HG02610 (cell line): ENCODE data around the gene FFAR3.
A peak's percentile ranks its signal among the peaks of the same experiment; 100 is the strongest.
"Not testable (repeated sequence)": the region's sequence is repeated elsewhere in the genome, so short reads cannot be mapped to it uniquely, and the experiment has no call there.

Experiments
- ATAC-seq: cut with Tn5 transposase; IDR thresholded peaks from one replicate; pipeline ENCODE4 v1.9.1; 2021; ENCODE audit warnings: mild to moderate bottlenecking, moderate library complexity; ENCODE audit not compliant: unreplicated experiment

Gene FFAR3

DNA sequence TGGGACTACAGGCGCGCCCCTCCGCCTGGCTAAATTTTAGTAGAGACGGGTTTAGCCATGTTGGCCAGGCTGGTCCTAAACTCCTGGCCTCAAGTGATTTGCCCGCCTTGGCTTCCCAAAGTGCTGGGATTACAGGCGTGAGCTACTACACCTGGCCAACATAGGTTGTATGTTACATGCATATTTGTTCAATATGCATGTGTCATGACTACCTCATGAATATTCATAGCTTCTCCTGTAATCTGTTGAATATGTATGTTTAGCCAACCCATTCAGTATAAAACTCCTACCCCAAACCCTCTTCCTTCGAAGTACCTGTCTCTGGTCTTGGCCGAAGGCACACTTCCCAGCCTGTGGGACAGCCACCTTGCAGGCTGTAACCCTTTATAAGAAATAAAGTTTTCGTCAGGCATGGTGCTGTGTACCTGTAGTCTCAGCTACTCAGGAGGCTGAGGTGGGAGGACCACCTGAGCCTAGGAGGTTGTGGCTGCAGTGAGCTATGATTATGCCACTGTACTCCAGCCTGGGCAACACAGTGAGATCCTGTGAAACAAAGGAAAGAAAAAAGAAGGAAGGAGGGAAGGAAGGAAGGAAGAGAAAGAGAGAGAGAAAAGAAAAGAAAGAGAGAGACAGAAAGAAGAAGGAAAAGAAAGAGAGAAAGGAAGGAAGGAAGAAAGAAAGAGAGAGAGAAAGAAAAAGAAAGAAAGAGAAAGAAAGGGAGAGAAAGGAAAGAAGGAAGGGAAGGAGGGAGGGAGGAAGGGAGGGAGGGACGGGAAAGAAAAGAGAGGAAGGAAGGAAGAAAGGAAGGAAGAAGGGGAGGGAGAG is 41.9 kb downstream of the FFAR3 start:
- no peak for ATAC-seq

DNA sequence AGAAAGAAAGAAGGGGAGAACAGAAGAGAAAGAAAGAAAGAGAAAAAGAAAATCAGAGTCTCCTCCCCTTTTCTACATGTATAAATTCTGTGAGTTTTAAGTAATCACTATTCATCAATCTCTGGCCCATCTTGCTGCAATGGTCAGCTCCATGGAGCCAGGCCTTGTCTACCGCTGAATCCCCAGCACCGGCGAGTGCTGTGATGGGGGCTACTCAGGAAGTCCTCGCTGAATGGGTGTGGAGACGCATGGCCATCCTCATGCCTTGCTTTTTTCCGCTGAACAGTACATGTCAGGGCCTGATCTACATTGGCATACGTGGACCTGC is 42.5 kb downstream of the FFAR3 start:
- ATAC-seq, result no peak

DNA sequence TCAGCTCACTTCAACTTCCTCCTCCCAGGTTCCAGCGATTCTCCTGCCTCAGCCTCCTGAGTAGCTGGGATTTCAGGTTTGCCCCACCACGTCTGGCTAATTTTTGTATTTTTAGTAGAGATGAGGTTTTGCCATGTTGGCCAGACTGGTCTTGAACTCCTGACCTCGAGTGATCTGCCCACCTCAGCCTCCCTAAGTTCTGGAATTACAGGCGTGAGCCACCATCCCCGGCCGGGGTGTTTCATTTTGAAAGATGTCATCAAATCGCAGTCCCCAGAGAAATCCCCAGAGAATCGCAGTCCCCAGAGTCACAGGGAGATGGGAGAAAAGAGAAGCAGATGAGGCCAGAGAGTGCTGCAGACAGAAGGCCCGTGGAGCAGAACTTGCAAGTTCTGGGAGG is 43.2 kb downstream of the FFAR3 start:
- ATAC-seq, result not testable (repeated sequence)

DNA sequence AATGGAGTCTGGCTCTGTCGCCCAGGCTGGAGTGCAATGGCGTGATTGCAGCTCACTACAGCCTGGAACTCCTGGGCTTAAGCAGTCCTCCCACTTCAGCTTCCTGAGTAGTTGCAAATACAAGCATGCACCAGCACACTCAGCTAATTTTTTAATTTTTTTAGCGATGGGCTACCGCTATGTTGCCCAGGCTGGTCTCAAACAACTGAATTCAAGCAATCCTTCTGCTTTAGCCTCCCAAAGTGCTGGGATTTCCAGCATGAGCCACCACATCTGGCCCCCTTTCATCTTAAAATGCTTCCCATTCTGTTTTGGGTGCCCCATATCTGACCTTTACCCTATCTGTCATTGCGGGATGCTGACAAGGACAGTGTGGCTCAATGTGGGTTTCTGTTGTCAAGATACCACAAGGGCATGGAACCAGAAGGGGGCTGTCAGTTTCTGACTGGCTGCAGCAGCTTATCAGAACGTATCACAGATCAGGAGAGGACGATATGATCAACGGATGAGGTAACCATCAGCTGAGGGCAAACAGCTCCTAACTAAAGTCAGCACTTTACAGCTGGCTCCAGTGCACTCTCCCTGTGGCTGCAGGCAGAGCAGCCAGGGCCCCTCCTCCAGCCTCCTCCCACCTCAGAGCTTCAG is 45.0 kb downstream of the FFAR3 start:
- ATAC-seq, result no peak

DNA sequence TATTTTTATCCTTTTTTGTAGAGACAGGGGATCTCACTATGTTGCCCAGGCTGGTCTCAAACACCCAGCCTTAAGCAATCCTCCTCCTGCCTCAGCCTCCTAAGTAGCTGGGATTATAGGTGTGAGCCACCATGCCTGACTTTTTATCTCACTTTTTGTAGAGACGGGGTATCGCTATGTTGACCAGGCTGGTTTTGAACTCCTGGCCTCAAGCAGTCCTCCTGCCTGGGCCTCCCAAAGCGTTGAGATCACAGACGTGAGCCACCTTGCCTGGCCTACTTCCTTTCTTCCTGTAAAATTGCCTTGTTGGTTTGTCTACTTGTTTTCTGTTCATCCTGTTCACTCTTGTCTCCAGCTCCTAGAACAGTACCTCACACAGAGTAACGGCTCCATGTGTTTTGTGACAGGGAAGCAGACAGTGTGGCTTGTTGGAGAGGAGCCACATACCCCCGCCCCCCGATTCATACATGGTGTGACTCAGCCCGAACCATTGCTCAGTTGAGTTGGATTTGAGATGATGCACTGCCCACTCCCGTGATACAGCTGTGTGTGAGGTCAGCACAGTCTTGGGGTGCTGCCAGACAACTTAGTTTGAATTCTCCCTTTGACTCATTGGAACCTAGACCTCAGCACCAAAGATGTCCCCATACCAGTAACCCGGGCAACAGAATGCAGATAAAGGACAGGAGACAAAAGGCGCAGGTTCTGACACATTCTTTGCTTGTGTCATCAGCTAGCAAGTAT is 46.8 kb downstream of the FFAR3 start:
- peak; percentile 73 for ATAC-seq

DNA sequence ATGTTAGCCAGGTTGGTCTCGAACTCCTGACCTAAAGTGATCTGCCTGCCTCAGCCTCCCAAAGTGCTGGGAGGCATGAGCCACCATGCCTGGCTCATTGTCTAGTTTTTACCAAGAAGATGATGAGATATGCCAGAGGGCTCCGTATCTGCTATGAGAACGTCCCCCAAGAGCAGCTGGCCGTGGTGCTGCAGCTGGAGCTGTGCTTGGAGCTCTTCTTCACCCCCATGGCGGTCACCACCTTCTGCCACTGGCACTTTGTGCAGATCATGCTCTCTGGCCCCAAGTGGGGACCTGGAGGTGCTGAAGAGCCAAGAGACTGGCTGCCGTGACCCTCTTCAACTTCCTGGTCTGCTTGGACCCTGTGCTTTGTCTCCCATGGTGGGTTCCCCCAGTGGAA is 49.4 kb downstream of the FFAR3 start:
- no peak for ATAC-seq

DNA sequence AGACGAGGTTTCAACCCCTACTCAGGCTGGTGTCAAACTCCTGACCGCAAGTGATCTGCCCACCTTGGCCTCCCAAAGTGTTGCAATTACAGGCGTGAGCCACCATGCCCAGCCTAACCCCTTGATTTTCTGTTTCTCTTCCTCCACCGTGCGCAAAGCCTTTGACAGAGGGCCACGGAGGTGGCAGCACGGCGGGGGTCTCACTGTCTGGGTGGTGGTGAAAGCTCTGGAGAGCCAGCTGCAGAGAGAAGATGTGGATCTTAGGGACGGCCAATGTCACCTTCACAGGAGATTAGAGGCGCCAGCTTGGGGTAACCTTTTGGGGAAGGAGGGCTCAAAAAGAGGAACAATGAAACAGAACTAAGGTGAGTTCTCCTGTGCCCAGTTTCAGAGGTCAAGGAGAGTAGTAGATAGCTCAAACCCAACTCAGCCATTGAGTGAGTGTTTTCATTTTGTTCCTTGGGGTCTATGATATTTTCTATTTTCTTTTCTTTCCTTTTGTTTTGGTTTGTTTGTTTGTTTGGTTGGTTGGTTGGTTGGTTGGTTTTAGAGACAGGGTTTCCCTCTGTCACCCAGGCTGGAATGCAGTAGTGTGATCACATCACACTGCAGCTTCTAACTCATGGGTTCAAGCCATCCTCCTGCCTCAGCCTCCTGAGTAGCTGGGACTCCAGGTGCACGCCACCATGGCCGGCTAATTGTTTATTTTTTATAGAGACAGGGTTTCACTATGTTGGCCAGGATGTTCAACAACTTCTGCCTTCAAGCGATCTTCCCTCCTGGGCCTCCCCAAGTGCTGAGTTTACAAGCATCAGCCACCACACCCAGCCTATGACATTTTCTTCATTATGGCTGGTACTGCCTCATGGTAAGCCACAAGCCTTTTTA is 50.3 kb downstream of the FFAR3 start:
- no peak for ATAC-seq

DNA sequence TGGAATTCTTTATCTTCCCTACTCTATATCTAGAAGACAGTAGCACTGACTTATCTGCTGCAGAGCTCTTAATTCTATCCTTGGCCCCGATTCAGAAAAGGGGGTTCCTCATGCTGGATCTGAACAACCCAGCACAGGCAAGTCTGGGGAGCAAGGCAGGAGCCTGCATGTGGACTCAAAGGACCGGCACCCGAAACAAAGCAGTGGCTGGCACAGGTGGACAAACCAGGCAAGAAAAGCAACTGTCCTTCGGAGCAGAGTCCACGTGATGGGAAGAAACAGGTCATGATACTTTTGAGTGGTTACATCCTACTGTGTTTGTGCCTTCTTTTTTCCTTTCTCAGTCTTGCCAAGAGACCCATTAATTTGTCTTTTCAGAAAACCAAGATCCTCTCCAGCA is 50.9 kb downstream of the FFAR3 start:
- ATAC-seq, result no peak
